Measurements from ENCODE around the gene BRMS1.

GRCh38 chr11:66340596-66341501 is 4.1 kb downstream of the BRMS1 start:
- TF ChIP-seq, protein P1, sequence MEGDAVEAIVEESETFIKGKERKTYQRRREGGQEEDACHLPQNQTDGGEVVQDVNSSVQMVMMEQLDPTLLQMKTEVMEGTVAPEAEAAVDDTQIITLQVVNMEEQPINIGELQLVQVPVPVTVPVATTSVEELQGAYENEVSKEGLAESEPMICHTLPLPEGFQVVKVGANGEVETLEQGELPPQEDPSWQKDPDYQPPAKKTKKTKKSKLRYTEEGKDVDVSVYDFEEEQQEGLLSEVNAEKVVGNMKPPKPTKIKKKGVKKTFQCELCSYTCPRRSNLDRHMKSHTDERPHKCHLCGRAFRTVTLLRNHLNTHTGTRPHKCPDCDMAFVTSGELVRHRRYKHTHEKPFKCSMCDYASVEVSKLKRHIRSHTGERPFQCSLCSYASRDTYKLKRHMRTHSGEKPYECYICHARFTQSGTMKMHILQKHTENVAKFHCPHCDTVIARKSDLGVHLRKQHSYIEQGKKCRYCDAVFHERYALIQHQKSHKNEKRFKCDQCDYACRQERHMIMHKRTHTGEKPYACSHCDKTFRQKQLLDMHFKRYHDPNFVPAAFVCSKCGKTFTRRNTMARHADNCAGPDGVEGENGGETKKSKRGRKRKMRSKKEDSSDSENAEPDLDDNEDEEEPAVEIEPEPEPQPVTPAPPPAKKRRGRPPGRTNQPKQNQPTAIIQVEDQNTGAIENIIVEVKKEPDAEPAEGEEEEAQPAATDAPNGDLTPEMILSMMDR (IDR thresholded peaks at IDR 0.05) = no peak
- no peak for TF ChIP-seq EZH2 (IDR thresholded peaks at IDR 0.05)
